K562 (cell line): Measurements from ENCODE around the gene NEB. TPM values are rescaled to one million over a fixed set of nuclear protein-coding genes. Genes with fewer than 3 reads are reported as not detected.

Experiments
- ATAC-seq: fragments of 200-7000 bp; cut with Tn5 transposase; 3 replicates; pipeline ENCODE4 v1.9.1; 2020; ENCODE audit warnings: moderate library complexity
- BruUV-seq: library from RNA; stranded (reverse); fragments of 400-500 nt; replicated peaks from 2 replicates; lab custom pipeline; 2021; lab: Mats Ljungman, UMichigan
- CTCF ChIA-PET: fragments of 300-600 bp; formaldehyde crosslinking; extraction: SDS; loops from one replicate; lab custom pipeline; 2021; ENCODE audit warnings: low intra/inter-chr PET ratio; lab: Yijun Ruan, JAX
- POLR2A ChIA-PET: fragments of 300-600, 350-650 bp; sonication (Branson Sonifier 250); formaldehyde crosslinking; extraction: SDS; loops from one replicate; lab custom pipeline; 2021; ENCODE audit warnings: antibody characterized with exemption, inconsistent platforms; lab: Yijun Ruan, JAX
- DNase-seq, 4 experiments: peaks; one replicate each; pipeline versions ENCODE4 v3.0.0 to v3.0.0-alpha.2; 2011 to 2018; ENCODE audit warnings: low spot score in 3 of 4, mixed read lengths in 3 of 4; ENCODE audit errors: extremely low read depth in 1 of 4
- FAIRE-seq: peaks from 2 replicates; lab custom pipeline; 2011; peaks lifted over from hg19 to GRCh38; lab: Jason Lieb, UNC
- H2AFZ ChIP-seq: 2 replicates; pipeline ENCODE4 v1.6.0; 2011; ENCODE audit warnings: low read depth, low read length, control low read depth, inconsistent platforms
- H3K27ac ChIP-seq: fragments of 200-600 bp; 3 replicates; pipeline ENCODE4 v1.8.0; 2011; ENCODE audit warnings: low read depth, mild to moderate bottlenecking, control low read depth, inconsistent platforms, low read length, moderate library complexity, mixed read lengths; ENCODE audit errors: extremely low read depth
- H3K27me3 ChIP-seq, 2 experiments: fragments of 300-600 bp in 1 of 2; 2 replicates in 1 of 2; 3 replicates in 1 of 2; pipeline versions ENCODE4 v1.6.0 to v1.8.0; 2011; ENCODE audit warnings: inconsistent platforms in 2 of 2, low read length in 2 of 2, mild to moderate bottlenecking in 1 of 2, mixed read lengths in 1 of 2, moderate library complexity in 1 of 2; ENCODE audit not compliant: control insufficient read depth in 2 of 2, insufficient read depth in 2 of 2
- H3K36me3 ChIP-seq: fragments of 300-600 bp; 3 replicates; pipeline ENCODE4 v1.8.0; 2011; ENCODE audit warnings: mild to moderate bottlenecking, low read length, inconsistent platforms; ENCODE audit not compliant: control insufficient read depth, insufficient read depth
- H3K4me1 ChIP-seq, 2 experiments: fragments of 200-600 bp in 1 of 2; replicated peaks in 1 of 2; 2 replicates in 1 of 2; 3 replicates in 1 of 2; pipeline versions ENCODE4 v1.5.1 to v1.8.0; 2011; ENCODE audit warnings: inconsistent platforms in 2 of 2, low read length in 2 of 2, mild to moderate bottlenecking in 1 of 2, mixed read lengths in 1 of 2, moderate library complexity in 1 of 2; ENCODE audit not compliant: control insufficient read depth in 2 of 2, insufficient read depth in 2 of 2
- H3K4me2 ChIP-seq: 2 replicates; pipeline ENCODE4 v1.6.1; 2011; ENCODE audit warnings: low read length, control low read depth, inconsistent platforms, mixed read lengths; ENCODE audit not compliant: insufficient read depth
- H3K4me3 ChIP-seq: fragments of 200-600 bp; sonication (generic), shearing (Covaris generic); 2 replicates; pipeline ENCODE4 v1.5.1; 2016; ENCODE audit warnings: control low read depth, inconsistent platforms
- H3K79me2 ChIP-seq: fragments of 200-600 bp; 3 replicates; pipeline ENCODE4 v1.8.0; 2011; ENCODE audit warnings: low read length, inconsistent platforms; ENCODE audit not compliant: control insufficient read depth, insufficient read depth
- H3K9ac ChIP-seq, 2 experiments: 2 replicates each; pipeline versions ENCODE4 v1.6.0 to v1.6.1; 2011; ENCODE audit warnings: low read depth in 2 of 2, low read length in 2 of 2, control low read depth in 1 of 2, inconsistent platforms in 1 of 2, mild to moderate bottlenecking in 1 of 2, mixed read lengths in 1 of 2; ENCODE audit not compliant: insufficient read depth in 1 of 2
- H3K9me1 ChIP-seq: one replicate; pipeline ENCODE4 v1.6.0; 2011; ENCODE audit warnings: inconsistent platforms, mild to moderate bottlenecking, low read length, moderate library complexity; ENCODE audit not compliant: control insufficient read depth, insufficient read depth
- H3K9me3 ChIP-seq: replicated peaks from 2 replicates; pipeline ENCODE4 v1.5.1; 2011; ENCODE audit warnings: low read depth, low read length, inconsistent platforms; ENCODE audit not compliant: control insufficient read depth, insufficient read depth
- H4K20me1 ChIP-seq: replicated peaks from 2 replicates; pipeline ENCODE4 v1.6.1; 2011; ENCODE audit warnings: low read length, inconsistent platforms, mixed read lengths; ENCODE audit not compliant: control insufficient read depth, insufficient read depth
- CCAR2 ChIP-seq: fragments of 200-400 bp; formaldehyde crosslinking; IDR thresholded peaks from 2 replicates; pipeline ENCODE4 v1.6.1; 2017; ENCODE audit warnings: mild to moderate bottlenecking, low read depth, low read length
- FOXA3 ChIP-seq, 2 experiments: fragments of 450-650 bp in 1 of 2; sonication (generic) in 1 of 2; formaldehyde crosslinking; IDR thresholded peaks in 1 of 2; conservative IDR thresholded peaks in 1 of 2; 2 replicates each; pipeline versions ENCODE4 v1.4.0 to v1.8.0; 2020 to 2022; ENCODE audit warnings: mild to moderate bottlenecking in 2 of 2, missing genetic modification reagents in 1 of 2
- HNRNPK ChIP-seq: fragments of 200-400 bp; formaldehyde crosslinking; IDR thresholded peaks from one replicate; pipeline ENCODE4 v1.6.1; 2018; ENCODE audit warnings: mild to moderate bottlenecking, low read depth, low read length; ENCODE audit not compliant: poor library complexity, severe bottlenecking
- MXI1 ChIP-seq: IDR thresholded peaks from 2 replicates; pipeline ENCODE4 v1.6.1; 2011; ENCODE audit warnings: low read depth, mild to moderate bottlenecking, improper control_type of control experiment, low read length
- NUFIP1 ChIP-seq: fragments of 450-650 bp; IDR thresholded peaks from 2 replicates; pipeline ENCODE4 v1.6.1; 2018; ENCODE audit not compliant: partially characterized antibody
- PHB ChIP-seq: fragments of 250-450 bp; sonication (Bioruptor Pico); IDR thresholded peaks from 2 replicates; pipeline ENCODE4 v1.5.0; 2021
- PYGO2 ChIP-seq: fragments of 450-650 bp; IDR thresholded peaks from 2 replicates; pipeline ENCODE4 v1.6.1; 2016; ENCODE audit warnings: mild to moderate bottlenecking, missing genetic modification characterization, moderate library complexity, missing compliant biosample characterization
- RBM14 ChIP-seq: fragments of 200-400 bp; formaldehyde crosslinking; IDR thresholded peaks from 2 replicates; pipeline ENCODE4 v1.6.1; 2018; ENCODE audit warnings: low read depth, mild to moderate bottlenecking, low read length, moderate library complexity, borderline replicate concordance; ENCODE audit not compliant: insufficient read depth
- SMARCE1 ChIP-seq: fragments of 450-650 bp; IDR thresholded peaks from 2 replicates; pipeline ENCODE4 v1.7.1; 2016; ENCODE audit warnings: mild to moderate bottlenecking
- TAF15 ChIP-seq: fragments of 200-400 bp; formaldehyde crosslinking; IDR thresholded peaks from 2 replicates; pipeline ENCODE4 v1.6.1; 2017; ENCODE audit warnings: mild to moderate bottlenecking, low read depth, low read length, moderate library complexity
- TCF15 ChIP-seq: fragments of 250-450 bp; sonication (Bioruptor Pico); IDR thresholded peaks from 2 replicates; pipeline ENCODE4 v1.8.0; 2022; ENCODE audit warnings: moderate library complexity, mild to moderate bottlenecking, inconsistent platforms
- ZBTB34 ChIP-seq: fragments of 250-450 bp; sonication (Bioruptor Pico); IDR thresholded peaks from 2 replicates; pipeline ENCODE4 v1.8.0; 2021; ENCODE audit warnings: mild to moderate bottlenecking, moderate library complexity
- ZNF518B ChIP-seq: fragments of 250-450 bp; sonication (Bioruptor Pico); IDR thresholded peaks from 2 replicates; pipeline ENCODE4 v1.5.0; 2021; ENCODE audit warnings: mild to moderate bottlenecking, moderate library complexity
- ZNF695 ChIP-seq: fragments of 450-650 bp; formaldehyde crosslinking; IDR thresholded peaks from 2 replicates; pipeline ENCODE4 v1.4.0; 2020; ENCODE audit warnings: mild to moderate bottlenecking, moderate library complexity
- WGBS: fragments of 100-300 bp; shearing (Covaris generic); methylation state at CpG from one replicate; pipeline ENCODE4 v1.1.6; 2016; ENCODE audit warnings: low coverage, mixed read lengths; ENCODE audit not compliant: insufficient coverage; ENCODE audit errors: missing lambda C conversion rate; 5-methylcytosine and 5-hydroxymethylcytosine counted together
- in situ Hi-C: fragments of 300-500 bp; cut with MboI; formaldehyde crosslinking; loops from 4 replicates; pipeline ENCODE4 v1.15.0; 2018; ENCODE audit warnings: inconsistent platforms, mixed read lengths
- intact Hi-C: fragments of 100-400 bp; cut with micrococcal nuclease; formaldehyde crosslinking; loops from 2 replicates; pipeline ENCODE4 v1.14.2; 2022
- polyA plus RNA-seq, 8 experiments: library from polyadenylated mRNA; depleted of rRNA in 4 of 8; stranded (reverse) in 5 of 8; unstranded in 3 of 8; fragments of >200 nt; fragmentation: Nextera tagmentation in 2 of 8; fragmentation: Illumina TruSeq in 1 of 8; extraction: Ambion mirVana in 2 of 8; extraction: Trizol in 1 of 8; gene quantifications; 2 replicates each; pipeline versions ENCODE4 v1.2.1 to v1.2.3, GENCODE V29; 2011 to 2014; ENCODE audit warnings: inconsistent platforms in 1 of 8, missing spikeins in 1 of 8
- total RNA-seq, 7 experiments: library from RNA; depleted of rRNA in 6 of 7; stranded (reverse); fragments of >200 nt in 6 of 7; fragmentation: Illumina TruSeq in 2 of 7; extraction: Trizol in 2 of 7; gene quantifications; 2 replicates each; pipeline versions ENCODE4 v1.2.1 to v1.2.3, GENCODE V29; 2011 to 2021; ENCODE audit warnings: low replicate concordance in 1 of 7

Gene NEB
- total and polyA plus RNA-seq, 9 of the 15 experiments (the other 6 are each of a cell fraction or from before 2014, with no cell fraction given): 1.7 to 3.8 (median 2.9) TPM

- ChIA-PET POLR2A (interaction anchor here (1.1 kb wide), 1 partner anchor 9 kb away, joined by 7 read pairs; no protein-coding TSS in a partner anchor), CTCF (no interaction called here)
- Histone ChIP-seq H3K9ac (no peak overlapping the region), H3K4me3 (no peak overlapping the region), H3K9me1 (no peaks in the 10 kb centered on the region), H3K9me3 (no peaks in the 10 kb centered on the region; the same call in 1 of the 2 replicates), H3K79me2 (no peaks in the 10 kb centered on the region), H3K27ac (no peak overlapping the region), H3K36me3 (peaks cover 41% of the 10 kb centered on the region), H3K4me2 (no peak overlapping the region), H4K20me1 (no peaks in the 10 kb centered on the region), H2AFZ (no peak overlapping the region), H3K27me3 (no peaks in the 10 kb centered on the region), H3K4me1 (peaks cover 0 to 31% of the 10 kb centered on the region in 2 experiments; a peak in 4 of 5 replicates)
- BruUV-seq: no TSS peak
- in situ Hi-C loops (no loop called here), intact Hi-C loops (no loop called here)
- DNase-seq: no peak
- no peak for FAIRE-seq
- WGBS: 70% methylated on average over 2 of the region's 2 CpGs
- no peak for ATAC-seq
- TF ChIP-seq ZNF695 (CRISPR knock-in tag) (no peak), ZNF518B (no peak), RBM14 (no peak), FOXA3 (CRISPR knock-in tag; conservative IDR thresholded peaks at IDR 0.05 in 1 of 2, IDR thresholded peaks at IDR 0.05 in 1 of 2) (no peak), CCAR2 (no peak), MXI1 (no peak), PHB (no peak), PYGO2 (tag) (no peak), TCF15 (CRISPR knock-in tag) (no peak), NUFIP1 (no peak), HNRNPK (no peak), TAF15 (no peak), ZBTB34 (no peak), SMARCE1 (no peak)
These were observed 43.7 kb upstream of the NEB start for GRCh38 chr2:151777935-151778334.
